TTC549 (cell line): ENCODE measurements around the gene GLIS1.
"Not testable (repeated sequence)": the region's sequence is repeated elsewhere in the genome, so short reads cannot be mapped to it uniquely, and the experiment has no call there.

Experiments used
- FAIRE-seq: peaks from 2 replicates; lab custom pipeline; 2012; peaks lifted over from hg19 to GRCh38; lab: Jason Lieb, UNC

GLIS1 gene

GRCh38 chr1:53653200-53653575 is 85.8 kb downstream of the GLIS1 start:
- no peak for FAIRE-seq

GRCh38 chr1:53652441-53653199 is 86.3 kb downstream of the GLIS1 start:
- FAIRE-seq: no peak

GRCh38 chr1:53651356-53651755 is 87.6 kb downstream of the GLIS1 start:
- FAIRE-seq: no peak

- no peak for FAIRE-seq
Measured at GRCh38 chr1:53648516-53648915, 90.4 kb downstream of the GLIS1 start.

- not testable (repeated sequence) for FAIRE-seq
Measured at GRCh38 chr1:53647915-53648314, 91.0 kb downstream of the GLIS1 start.

GRCh38 chr1:53646732-53647131 is 92.2 kb downstream of the GLIS1 start:
- no peak for FAIRE-seq

- FAIRE-seq: no peak
Measured at GRCh38 chr1:53645690-53646078, 93.3 kb downstream of the GLIS1 start.

- FAIRE-seq: no peak
Measured at GRCh38 chr1:53644909-53645689, 93.9 kb downstream of the GLIS1 start.

- no peak for FAIRE-seq
Measured at GRCh38 chr1:53644496-53644895, 94.5 kb downstream of the GLIS1 start.

GRCh38 chr1:53643881-53644390 is 95.0 kb downstream of the GLIS1 start:
- FAIRE-seq: no peak

GRCh38 chr1:53643041-53643880 is 95.7 kb downstream of the GLIS1 start:
- no peak for FAIRE-seq

- FAIRE-seq: no peak
Measured at GRCh38 chr1:53642607-53643006, 96.4 kb downstream of the GLIS1 start.

GRCh38 chr1:53642215-53642555 is 96.8 kb downstream of the GLIS1 start:
- FAIRE-seq: no peak

GRCh38 chr1:53641481-53642214 is 97.3 kb downstream of the GLIS1 start:
- no peak for FAIRE-seq

- no peak for FAIRE-seq
Measured at GRCh38 chr1:53640701-53641075, 98.3 kb downstream of the GLIS1 start.

- FAIRE-seq: no peak
Measured at GRCh38 chr1:53639996-53640700, 98.8 kb downstream of the GLIS1 start.

GRCh38 chr1:53639251-53639763 is 99.7 kb downstream of the GLIS1 start:
- no peak for FAIRE-seq

- FAIRE-seq: no peak
Measured at GRCh38 chr1:53638360-53639035, 100.5 kb downstream of the GLIS1 start.

- FAIRE-seq: no peak
Measured at GRCh38 chr1:53637511-53638359, 101.2 kb downstream of the GLIS1 start.
